OCI-LY3 (cell line): ENCODE measurements around the gene S1PR3.

ENCODE experiments used
- EZH2phosphoT487 ChIP-seq: fragments of 200-600 bp; shearing (Covaris generic); IDR thresholded peaks from 2 replicates; pipeline ENCODE4 v1.6.1; 2018; ENCODE audit warnings: antibody characterized with exemption, mixed run types, low read depth
- TF ChIP-seq, protein P1 (sequence below): fragments of 200-600, 300-600 bp; sonication (generic); IDR thresholded peaks from 2 replicates; pipeline ENCODE4 v1.5.1; 2014; ENCODE audit warnings: antibody characterized with exemption, low read length, low read depth

- TF ChIP-seq, protein P1, sequence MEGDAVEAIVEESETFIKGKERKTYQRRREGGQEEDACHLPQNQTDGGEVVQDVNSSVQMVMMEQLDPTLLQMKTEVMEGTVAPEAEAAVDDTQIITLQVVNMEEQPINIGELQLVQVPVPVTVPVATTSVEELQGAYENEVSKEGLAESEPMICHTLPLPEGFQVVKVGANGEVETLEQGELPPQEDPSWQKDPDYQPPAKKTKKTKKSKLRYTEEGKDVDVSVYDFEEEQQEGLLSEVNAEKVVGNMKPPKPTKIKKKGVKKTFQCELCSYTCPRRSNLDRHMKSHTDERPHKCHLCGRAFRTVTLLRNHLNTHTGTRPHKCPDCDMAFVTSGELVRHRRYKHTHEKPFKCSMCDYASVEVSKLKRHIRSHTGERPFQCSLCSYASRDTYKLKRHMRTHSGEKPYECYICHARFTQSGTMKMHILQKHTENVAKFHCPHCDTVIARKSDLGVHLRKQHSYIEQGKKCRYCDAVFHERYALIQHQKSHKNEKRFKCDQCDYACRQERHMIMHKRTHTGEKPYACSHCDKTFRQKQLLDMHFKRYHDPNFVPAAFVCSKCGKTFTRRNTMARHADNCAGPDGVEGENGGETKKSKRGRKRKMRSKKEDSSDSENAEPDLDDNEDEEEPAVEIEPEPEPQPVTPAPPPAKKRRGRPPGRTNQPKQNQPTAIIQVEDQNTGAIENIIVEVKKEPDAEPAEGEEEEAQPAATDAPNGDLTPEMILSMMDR = no peak
- TF ChIP-seq EZH2phosphoT487 = no peak
Observed at GRCh38 chr9:88994469-88995199, 3.4 kb downstream of the S1PR3 start.
